Urinary bladder (tissue), 4 donors: ENCODE measurements around the gene POU6F2. TPM values are rescaled to one million over a fixed set of nuclear protein-coding genes. Genes with fewer than 3 reads are reported as not detected.

Experiments used
- DNase-seq: peaks from one replicate; pipeline ENCODE4 v3.0.0-alpha.2; 2015; ENCODE audit errors: extremely low spot score
- H3K27ac ChIP-seq: one replicate; pipeline ENCODE4 v1.5.1; 2013; ENCODE audit warnings: low read depth, mild to moderate bottlenecking, moderate library complexity
- H3K36me3 ChIP-seq: one replicate; pipeline ENCODE4 v1.6.1; 2013; ENCODE audit warnings: mild to moderate bottlenecking, moderate library complexity; ENCODE audit not compliant: insufficient read depth
- H3K4me1 ChIP-seq: one replicate; pipeline ENCODE4 v1.6.1; 2013; ENCODE audit warnings: mild to moderate bottlenecking, moderate library complexity; ENCODE audit not compliant: insufficient read depth
- H3K4me3 ChIP-seq: one replicate; pipeline ENCODE4 v1.5.1; 2013; ENCODE audit warnings: low read depth, low read length
- WGBS: extraction: QIAGEN DNeasy Blood & Tissue Kit; methylation state at CpG from one replicate; pipeline ENCODE4 v1.1.7; 2013; 5-methylcytosine and 5-hydroxymethylcytosine counted together
- polyA plus RNA-seq: library from polyadenylated mRNA; stranded (reverse); fragments of 200-250 nt; gene quantifications from one replicate; pipeline ENCODE4 v1.2.3, GENCODE V29; 2013
- total RNA-seq: library from RNA; depleted of rRNA; stranded (reverse); fragments of >200 nt; gene quantifications from one replicate; pipeline ENCODE4 v1.2.3, GENCODE V29; 2014
- donor health status: healthy with polysubstance abuse.
- donor health status: healthy.

The POU6F2 gene
- total and polyA plus RNA-seq, 2 donors, result 2.1 to 5.0 TPM

- 47% methylated on average over 26 of the region's 26 CpGs for WGBS
Observed at GRCh38 chr7:39130857-39131526, 153.3 kb downstream of the POU6F2 start.

GRCh38 chr7:39132306-39132705 is 154.6 kb downstream of the POU6F2 start:
- Histone ChIP-seq H3K27ac (no peak overlapping the region), H3K4me1 (no peaks in the 10 kb centered on the region), H3K4me3 (no peak overlapping the region), H3K36me3 (no peaks in the 10 kb centered on the region)
- WGBS, result 87% methylated on average over 5 of the region's 5 CpGs
- no peak for DNase-seq

More at GRCh38 chr7:39130857-39131526, 153.3 kb downstream of the POU6F2 start:
- DNase-seq, result no peak
- Histone ChIP-seq H3K27ac (no peak overlapping the region), H3K4me1 (no peaks in the 10 kb centered on the region), H3K36me3 (no peaks in the 10 kb centered on the region), H3K4me3 (no peak overlapping the region)

GRCh38 chr7:39133088-39133487 is 155.4 kb downstream of the POU6F2 start:
- Histone ChIP-seq H3K4me3 (no peak overlapping the region), H3K36me3 (no peaks in the 10 kb centered on the region), H3K27ac (no peak overlapping the region), H3K4me1 (no peaks in the 10 kb centered on the region)
- WGBS, result 82% methylated on average over 4 of the region's 4 CpGs
- no peak for DNase-seq

- no peaks in the 10 kb centered on the region for H3K4me1 ChIP-seq
- H3K36me3 ChIP-seq, result no peaks in the 10 kb centered on the region
- no peak overlapping the region for H3K4me3 ChIP-seq
- DNase-seq, result no peak
- WGBS, result 92% methylated on average over 1 of the region's 1 CpG
- H3K27ac ChIP-seq, result no peak overlapping the region
Observed at GRCh38 chr7:39137480-39137879, 159.8 kb downstream of the POU6F2 start.

- 88% methylated on average over 1 of the region's 1 CpG for WGBS
- Histone ChIP-seq H3K4me3 (no peak overlapping the region), H3K27ac (no peak overlapping the region), H3K36me3 (no peaks in the 10 kb centered on the region), H3K4me1 (no peaks in the 10 kb centered on the region)
- no peak for DNase-seq
Observed at GRCh38 chr7:39142750-39143149, 165.0 kb downstream of the POU6F2 start.

GRCh38 chr7:39144420-39144819 is 166.7 kb downstream of the POU6F2 start:
- Histone ChIP-seq H3K36me3 (no peaks in the 10 kb centered on the region), H3K4me1 (no peaks in the 10 kb centered on the region), H3K27ac (no peak overlapping the region), H3K4me3 (no peak overlapping the region)
- DNase-seq, result no peak
- 93% methylated on average over 1 of the region's 1 CpG for WGBS

GRCh38 chr7:39145283-39145682 is 167.6 kb downstream of the POU6F2 start:
- Histone ChIP-seq H3K4me3 (no peak overlapping the region), H3K27ac (no peak overlapping the region), H3K4me1 (no peaks in the 10 kb centered on the region), H3K36me3 (no peaks in the 10 kb centered on the region)
- 83% methylated on average over 3 of the region's 3 CpGs for WGBS
- DNase-seq, result no peak

- Histone ChIP-seq H3K27ac (no peak overlapping the region), H3K4me1 (no peaks in the 10 kb centered on the region), H3K4me3 (no peak overlapping the region), H3K36me3 (no peaks in the 10 kb centered on the region)
- no peak for DNase-seq
Observed at GRCh38 chr7:39145935-39146334, 168.2 kb downstream of the POU6F2 start.

GRCh38 chr7:39152701-39153100 is 175.0 kb downstream of the POU6F2 start:
- Histone ChIP-seq H3K27ac (no peak overlapping the region), H3K36me3 (no peaks in the 10 kb centered on the region), H3K4me1 (no peaks in the 10 kb centered on the region), H3K4me3 (no peak overlapping the region)
- 76% methylated on average over 4 of the region's 4 CpGs for WGBS
- DNase-seq, result no peak

- Histone ChIP-seq H3K27ac (no peak overlapping the region), H3K36me3 (no peaks in the 10 kb centered on the region), H3K4me1 (no peaks in the 10 kb centered on the region), H3K4me3 (no peak overlapping the region)
- 90% methylated on average over 5 of the region's 5 CpGs for WGBS
- no peak for DNase-seq
Observed at GRCh38 chr7:39153113-39153512, 175.4 kb downstream of the POU6F2 start.

- no peaks in the 10 kb centered on the region for H3K36me3 ChIP-seq
- WGBS, result 73% methylated on average over 5 of the region's 5 CpGs
Observed at GRCh38 chr7:39153647-39154046, 175.9 kb downstream of the POU6F2 start.

GRCh38 chr7:39154815-39155214 is 177.1 kb downstream of the POU6F2 start:
- Histone ChIP-seq H3K4me3 (no peak overlapping the region), H3K27ac (no peak overlapping the region), H3K36me3 (no peaks in the 10 kb centered on the region), H3K4me1 (no peaks in the 10 kb centered on the region)
- WGBS, result 79% methylated on average over 2 of the region's 2 CpGs
- DNase-seq, result no peak

More at GRCh38 chr7:39153647-39154046, 175.9 kb downstream of the POU6F2 start:
- Histone ChIP-seq H3K4me1 (no peaks in the 10 kb centered on the region), H3K4me3 (no peak overlapping the region), H3K27ac (no peak overlapping the region)
- DNase-seq, result no peak

- no peaks in the 10 kb centered on the region for H3K4me1 ChIP-seq
- no peak overlapping the region for H3K27ac ChIP-seq
- H3K4me3 ChIP-seq, result no peak overlapping the region
- WGBS, result 92% methylated on average over 3 of the region's 3 CpGs
- no peak for DNase-seq
- no peaks in the 10 kb centered on the region for H3K36me3 ChIP-seq
Observed at GRCh38 chr7:39158367-39158766, 180.7 kb downstream of the POU6F2 start.

GRCh38 chr7:39161903-39162302 is 184.2 kb downstream of the POU6F2 start:
- DNase-seq, result no peak
- WGBS, result 72% methylated on average over 2 of the region's 2 CpGs
- H3K27ac ChIP-seq, result no peak overlapping the region

GRCh38 chr7:39164887-39165286 is 187.2 kb downstream of the POU6F2 start:
- no peak overlapping the region for H3K4me3 ChIP-seq
- H3K36me3 ChIP-seq, result no peaks in the 10 kb centered on the region
- DNase-seq, result no peak
- H3K27ac ChIP-seq, result no peak overlapping the region
- WGBS, result 64% methylated on average over 4 of the region's 4 CpGs
- no peaks in the 10 kb centered on the region for H3K4me1 ChIP-seq

More at GRCh38 chr7:39161903-39162302, 184.2 kb downstream of the POU6F2 start:
- no peak overlapping the region for H3K4me3 ChIP-seq
- no peaks in the 10 kb centered on the region for H3K36me3 ChIP-seq
- H3K4me1 ChIP-seq, result no peaks in the 10 kb centered on the region
